Urinary bladder (tissue), 4 donors: ENCODE results near the gene ENOX1. TPM values are rescaled to one million over a fixed set of nuclear protein-coding genes. Genes with fewer than 3 reads are reported as not detected.

ENCODE experiments used
- DNase-seq: peaks from one replicate; pipeline ENCODE4 v3.0.0-alpha.2; 2015; ENCODE audit errors: extremely low spot score
- H3K27ac ChIP-seq: one replicate; pipeline ENCODE4 v1.5.1; 2013; ENCODE audit warnings: low read depth, mild to moderate bottlenecking, moderate library complexity
- H3K36me3 ChIP-seq: one replicate; pipeline ENCODE4 v1.6.1; 2013; ENCODE audit warnings: mild to moderate bottlenecking, moderate library complexity; ENCODE audit not compliant: insufficient read depth
- H3K4me1 ChIP-seq: one replicate; pipeline ENCODE4 v1.6.1; 2013; ENCODE audit warnings: mild to moderate bottlenecking, moderate library complexity; ENCODE audit not compliant: insufficient read depth
- H3K4me3 ChIP-seq: one replicate; pipeline ENCODE4 v1.5.1; 2013; ENCODE audit warnings: low read depth, low read length
- WGBS: extraction: QIAGEN DNeasy Blood & Tissue Kit; methylation state at CpG from one replicate; pipeline ENCODE4 v1.1.7; 2013; 5-methylcytosine and 5-hydroxymethylcytosine counted together
- polyA plus RNA-seq: library from polyadenylated mRNA; stranded (reverse); fragments of 200-250 nt; gene quantifications from one replicate; pipeline ENCODE4 v1.2.3, GENCODE V29; 2013
- total RNA-seq: library from RNA; depleted of rRNA; stranded (reverse); fragments of >200 nt; gene quantifications from one replicate; pipeline ENCODE4 v1.2.3, GENCODE V29; 2014
- donor health status: healthy with polysubstance abuse.
- donor health status: healthy.

ENOX1 gene
- total and polyA plus RNA-seq, 2 donors = 4.3 to 17.6 TPM

GRCh38 chr13:43339145-43339804 lies 447.5 kb downstream of the ENOX1 start:
- Histone ChIP-seq H3K4me1 (no peaks in the 10 kb centered on the region), H3K27ac (no peak overlapping the region), H3K4me3 (no peak overlapping the region), H3K36me3 (no peaks in the 10 kb centered on the region)
- no peak for DNase-seq
- 92% methylated on average over 7 of the region's 7 CpGs for WGBS

GRCh38 chr13:43335764-43336163 lies 451.0 kb downstream of the ENOX1 start:
- Histone ChIP-seq H3K4me1 (no peaks in the 10 kb centered on the region), H3K36me3 (no peaks in the 10 kb centered on the region), H3K27ac (no peak overlapping the region), H3K4me3 (no peak overlapping the region)
- DNase-seq = no peak

GRCh38 chr13:43333176-43333575 lies 453.6 kb downstream of the ENOX1 start:
- WGBS = 91% methylated on average over 3 of the region's 3 CpGs
- Histone ChIP-seq H3K27ac (no peak overlapping the region), H3K36me3 (no peaks in the 10 kb centered on the region), H3K4me3 (no peak overlapping the region), H3K4me1 (no peaks in the 10 kb centered on the region)
- DNase-seq = peak; percentile 48

- no peak for DNase-seq
- no peak overlapping the region for H3K27ac ChIP-seq
- H3K36me3 ChIP-seq = no peaks in the 10 kb centered on the region
- 46% methylated on average over 6 of the region's 6 CpGs for WGBS
- H3K4me1 ChIP-seq = no peaks in the 10 kb centered on the region
- no peak overlapping the region for H3K4me3 ChIP-seq
Measured at GRCh38 chr13:43331672-43332071, 455.1 kb downstream of the ENOX1 start.

- H3K4me1 ChIP-seq = no peaks in the 10 kb centered on the region
Measured at GRCh38 chr13:43329702-43330101, 457.1 kb downstream of the ENOX1 start.

GRCh38 chr13:43328907-43329306 lies 457.9 kb downstream of the ENOX1 start:
- no peak for DNase-seq
- H3K27ac ChIP-seq = no peak overlapping the region
- H3K4me3 ChIP-seq = no peak overlapping the region
- 94% methylated on average over 1 of the region's 1 CpG for WGBS
- H3K36me3 ChIP-seq = no peaks in the 10 kb centered on the region
- H3K4me1 ChIP-seq = no peaks in the 10 kb centered on the region

More at GRCh38 chr13:43329702-43330101, 457.1 kb downstream of the ENOX1 start:
- H3K4me3 ChIP-seq = no peak overlapping the region
- H3K36me3 ChIP-seq = no peaks in the 10 kb centered on the region
- no peak for DNase-seq
- H3K27ac ChIP-seq = no peak overlapping the region
- WGBS = 89% methylated on average over 2 of the region's 2 CpGs

- Histone ChIP-seq H3K4me3 (no peak overlapping the region), H3K27ac (no peak overlapping the region)
Measured at GRCh38 chr13:43326100-43326499, 460.7 kb downstream of the ENOX1 start.

GRCh38 chr13:43325636-43326035 lies 461.1 kb downstream of the ENOX1 start:
- Histone ChIP-seq H3K36me3 (no peaks in the 10 kb centered on the region), H3K4me1 (no peaks in the 10 kb centered on the region), H3K4me3 (no peak overlapping the region), H3K27ac (no peak overlapping the region)
- WGBS = 90% methylated on average over 4 of the region's 4 CpGs
- DNase-seq = no peak

More at GRCh38 chr13:43326100-43326499, 460.7 kb downstream of the ENOX1 start:
- DNase-seq = no peak
- 98% methylated on average over 4 of the region's 4 CpGs for WGBS
- Histone ChIP-seq H3K36me3 (no peaks in the 10 kb centered on the region), H3K4me1 (no peaks in the 10 kb centered on the region)

- Histone ChIP-seq H3K4me3 (no peak overlapping the region), H3K4me1 (no peaks in the 10 kb centered on the region), H3K36me3 (no peaks in the 10 kb centered on the region), H3K27ac (no peak overlapping the region)
- DNase-seq = no peak
- 81% methylated on average over 3 of the region's 3 CpGs for WGBS
Measured at GRCh38 chr13:43324129-43324528, 462.6 kb downstream of the ENOX1 start.

- no peak overlapping the region for H3K4me3 ChIP-seq
- WGBS = 72% methylated on average over 10 of the region's 10 CpGs
- no peaks in the 10 kb centered on the region for H3K36me3 ChIP-seq
- H3K4me1 ChIP-seq = no peaks in the 10 kb centered on the region
- DNase-seq = no peak
- H3K27ac ChIP-seq = no peak overlapping the region
Measured at GRCh38 chr13:43319617-43320444, 466.9 kb downstream of the ENOX1 start.

GRCh38 chr13:43316946-43317353 lies 469.8 kb downstream of the ENOX1 start:
- Histone ChIP-seq H3K36me3 (no peaks in the 10 kb centered on the region), H3K4me3 (no peak overlapping the region), H3K27ac (no peak overlapping the region), H3K4me1 (no peaks in the 10 kb centered on the region)
- WGBS = 8% methylated on average over 4 of the region's 4 CpGs
- DNase-seq = no peak

- WGBS = 61% methylated on average over 2 of the region's 2 CpGs
- H3K36me3 ChIP-seq = no peaks in the 10 kb centered on the region
Measured at GRCh38 chr13:43316281-43316680, 470.5 kb downstream of the ENOX1 start.

GRCh38 chr13:43315522-43315921 lies 471.2 kb downstream of the ENOX1 start:
- H3K36me3 ChIP-seq = no peaks in the 10 kb centered on the region
- no peaks in the 10 kb centered on the region for H3K4me1 ChIP-seq
- no peak for DNase-seq
- no peak overlapping the region for H3K27ac ChIP-seq
- no peak overlapping the region for H3K4me3 ChIP-seq
- 83% methylated on average over 5 of the region's 5 CpGs for WGBS

More at GRCh38 chr13:43316281-43316680, 470.5 kb downstream of the ENOX1 start:
- Histone ChIP-seq H3K4me3 (no peak overlapping the region), H3K4me1 (no peaks in the 10 kb centered on the region), H3K27ac (no peak overlapping the region)
- DNase-seq = no peak

- Histone ChIP-seq H3K27ac (no peak overlapping the region), H3K4me3 (no peak overlapping the region), H3K4me1 (no peaks in the 10 kb centered on the region), H3K36me3 (no peaks in the 10 kb centered on the region)
- DNase-seq = no peak
- WGBS = 53% methylated on average over 4 of the region's 4 CpGs
Measured at GRCh38 chr13:43309311-43309710, 477.5 kb downstream of the ENOX1 start.
